ENCODE data around the gene SIRT2. TPM values are rescaled to one million over a fixed set of nuclear protein-coding genes. Genes with fewer than 3 reads are reported as not detected.
A peak's percentile ranks its signal among the peaks of the same experiment; 100 is the strongest.

The SIRT2 gene
- total RNA-seq, 1 donor from 2014 or later, result 28.3 TPM

GRCh38 chr19:38839816-38840582 is 59.4 kb downstream of the SIRT2 start:
- H3K36me3 Mint-ChIP-seq (ENCODE audit: low read depth), result peaks cover 73% of the 10 kb centered on the region
- peaks cover 52% of the 10 kb centered on the region for H3K4me1 Mint-ChIP-seq (ENCODE audit: low read depth)
- no peak overlapping the region for H3K4me3 Mint-ChIP-seq
- no peaks in the 10 kb centered on the region for H3K27me3 Mint-ChIP-seq (ENCODE audit: insufficient read depth)
- DNase-seq (ENCODE audit: low spot score), result no peak
- H3K27ac Mint-ChIP-seq, result no peak overlapping the region
- H3K9me3 Mint-ChIP-seq, result no peaks in the 10 kb centered on the region
- intact Hi-C loops (cut with micrococcal nuclease), result no loop called here

DNA sequence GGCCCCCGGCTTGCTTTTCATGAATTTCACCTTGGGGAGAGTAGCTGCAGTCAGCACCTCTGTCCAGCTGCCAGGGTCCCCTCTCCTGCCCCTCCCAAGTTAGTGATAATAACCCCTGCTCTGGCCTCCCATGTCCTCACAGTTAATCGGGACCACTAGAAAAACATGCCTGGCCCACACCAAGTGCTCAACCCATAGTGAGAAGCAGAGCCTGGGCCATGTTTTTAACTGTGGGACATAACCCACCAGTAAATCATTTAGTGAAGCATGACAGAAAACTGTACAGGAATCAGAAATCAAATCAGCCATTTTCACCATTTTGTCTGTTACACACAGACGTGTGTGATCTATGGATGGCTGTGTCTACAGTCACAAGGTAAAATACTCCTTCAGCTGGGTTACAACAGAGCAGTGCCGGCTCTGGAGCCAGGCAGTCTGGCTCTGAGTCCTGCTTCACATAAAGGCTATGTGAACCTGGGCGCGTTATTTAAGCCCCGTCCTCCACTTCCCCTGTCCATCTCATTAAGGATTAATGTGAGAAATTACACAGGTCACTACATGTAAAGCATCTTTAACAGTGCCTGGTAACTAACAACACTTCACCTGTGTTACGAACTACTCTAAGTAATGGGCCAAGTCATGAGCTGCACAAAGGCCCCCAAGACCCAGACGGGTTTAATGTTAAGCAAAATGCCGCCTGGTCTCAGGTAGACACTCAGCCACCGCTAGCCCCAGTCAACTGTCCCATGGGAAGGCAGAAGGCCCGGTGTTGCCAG is 60.2 kb downstream of the SIRT2 start:
- Mint-ChIP-seq H3K36me3 (ENCODE audit: low read depth) (peaks cover 67% of the 10 kb centered on the region), H3K4me3 (peak overlapping the region; percentile 49), H3K27ac (peak overlapping the region; percentile 74), H3K4me1 (ENCODE audit: low read depth) (peaks cover 46% of the 10 kb centered on the region), H3K27me3 (ENCODE audit: insufficient read depth) (no peaks in the 10 kb centered on the region), H3K9me3 (no peaks in the 10 kb centered on the region)
- no peak for DNase-seq (ENCODE audit: low spot score)
- intact Hi-C loops (cut with micrococcal nuclease), result no loop called here

DNA sequence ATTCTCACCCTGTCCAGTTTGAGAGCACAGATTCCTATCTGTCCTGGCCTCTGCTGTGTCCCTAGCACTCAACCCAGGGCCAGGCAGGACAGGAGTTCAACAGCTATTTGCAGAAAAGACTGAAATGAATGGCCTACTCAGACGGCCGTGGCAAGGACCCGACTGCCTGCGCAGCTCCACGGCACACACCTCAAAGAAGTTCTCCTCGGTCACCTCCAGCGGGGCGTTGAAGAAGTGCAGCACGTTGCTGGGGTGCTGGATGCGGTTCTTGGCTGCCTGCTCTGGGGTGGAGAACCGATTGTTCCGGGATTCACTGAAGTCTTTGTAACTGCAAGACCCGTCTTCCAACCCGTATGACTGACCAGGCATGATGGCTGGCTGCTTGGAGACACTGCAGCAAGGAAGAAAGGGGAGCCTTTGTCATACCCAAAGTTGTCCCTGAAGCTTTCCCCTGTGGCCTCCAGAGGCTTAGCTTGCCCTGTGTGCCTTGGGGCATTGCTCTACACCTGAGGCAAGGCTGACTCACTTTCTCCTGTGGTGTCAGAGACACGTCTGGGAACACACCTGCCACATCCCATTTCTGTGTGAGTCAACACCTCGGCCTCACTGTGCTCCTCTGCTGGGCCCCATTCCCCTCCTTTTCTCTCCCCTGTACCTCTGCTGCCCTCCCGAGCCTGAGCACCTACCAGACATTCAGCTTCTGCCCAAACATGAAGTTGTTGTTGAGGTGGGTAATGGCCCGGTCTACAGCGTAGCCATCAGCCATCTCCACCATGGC is 61.0 kb downstream of the SIRT2 start:
- Mint-ChIP-seq H3K4me3 (peak overlapping the region; percentile 49), H3K36me3 (ENCODE audit: low read depth) (peaks cover 59% of the 10 kb centered on the region), H3K27ac (peak overlapping the region; percentile 74), H3K9me3 (no peaks in the 10 kb centered on the region), H3K4me1 (ENCODE audit: low read depth) (peaks cover 38% of the 10 kb centered on the region), H3K27me3 (ENCODE audit: insufficient read depth) (no peaks in the 10 kb centered on the region)
- DNase-seq (ENCODE audit: low spot score), result no peak
- intact Hi-C loops (cut with micrococcal nuclease), result no loop called here

- Mint-ChIP-seq H3K9me3 (no peaks in the 10 kb centered on the region), H3K27me3 (ENCODE audit: insufficient read depth) (no peaks in the 10 kb centered on the region), H3K36me3 (ENCODE audit: low read depth) (peaks cover 54% of the 10 kb centered on the region), H3K27ac (no peak overlapping the region), H3K4me1 (ENCODE audit: low read depth) (peaks cover 33% of the 10 kb centered on the region), H3K4me3 (no peak overlapping the region)
- DNase-seq (ENCODE audit: low spot score), result no peak
- intact Hi-C loops (cut with micrococcal nuclease), result no loop called here
Observed at GRCh38 chr19:38837656-38838121, 61.7 kb downstream of the SIRT2 start.

GRCh38 chr19:38836983-38837626 is 62.3 kb downstream of the SIRT2 start:
- intact Hi-C loops (cut with micrococcal nuclease), result no loop called here
- H3K9me3 Mint-ChIP-seq, result no peaks in the 10 kb centered on the region
- peaks cover 30% of the 10 kb centered on the region for H3K4me1 Mint-ChIP-seq (ENCODE audit: low read depth)
- H3K36me3 Mint-ChIP-seq (ENCODE audit: low read depth), result peaks cover 49% of the 10 kb centered on the region
- peak overlapping the region; percentile 31 for H3K27ac Mint-ChIP-seq
- DNase-seq (ENCODE audit: low spot score), result no peak
- H3K27me3 Mint-ChIP-seq (ENCODE audit: insufficient read depth), result no peaks in the 10 kb centered on the region
- H3K4me3 Mint-ChIP-seq, result no peak overlapping the region

DNA sequence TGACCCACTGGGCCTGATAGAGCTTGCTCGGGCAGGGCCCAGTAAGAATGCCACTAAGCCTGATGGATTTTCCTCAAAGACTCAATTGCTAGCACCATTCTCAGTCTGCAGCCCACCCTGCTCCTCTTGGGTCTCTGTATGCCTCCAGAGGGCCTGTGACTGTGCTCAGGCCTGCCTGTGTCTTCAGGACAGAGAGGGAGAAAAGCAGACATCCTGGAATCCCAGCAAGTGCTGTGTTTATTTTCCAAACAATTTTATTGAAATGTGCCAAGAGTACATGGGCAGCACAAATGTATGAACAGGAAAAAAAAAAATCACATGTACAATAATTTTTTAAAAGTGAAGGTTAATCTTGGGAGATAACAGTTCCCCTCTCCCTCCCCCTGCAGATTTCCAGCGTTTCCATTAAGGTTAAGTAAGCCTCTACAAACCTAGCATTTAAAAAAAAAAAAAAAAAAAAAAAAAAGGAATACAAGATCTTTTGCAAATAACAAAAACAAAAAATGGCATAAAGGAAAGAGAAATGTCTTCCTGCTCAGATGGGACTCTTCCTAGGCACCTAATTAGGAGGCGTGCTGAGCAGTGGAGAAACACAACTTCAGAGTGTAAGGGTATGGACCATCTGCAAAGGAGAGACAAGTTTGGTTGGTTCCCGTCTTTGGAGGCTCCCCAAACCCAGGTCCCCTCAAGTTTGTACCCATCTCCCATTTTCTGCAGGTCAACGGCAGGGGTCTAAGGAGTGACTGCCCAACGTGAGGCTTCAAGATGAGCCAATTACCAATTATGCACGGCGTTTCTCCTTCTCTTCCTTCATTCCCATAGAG is 63.0 kb downstream of the SIRT2 start:
- intact Hi-C loops (cut with micrococcal nuclease), result no loop called here
- no peak overlapping the region for H3K4me3 Mint-ChIP-seq
- no peaks in the 10 kb centered on the region for H3K9me3 Mint-ChIP-seq
- no peak overlapping the region for H3K27ac Mint-ChIP-seq
- DNase-seq (ENCODE audit: low spot score), result no peak
- H3K36me3 Mint-ChIP-seq (ENCODE audit: low read depth), result peaks cover 45% of the 10 kb centered on the region
- H3K4me1 Mint-ChIP-seq (ENCODE audit: low read depth), result peaks cover 28% of the 10 kb centered on the region
- H3K27me3 Mint-ChIP-seq (ENCODE audit: insufficient read depth), result no peaks in the 10 kb centered on the region

DNA sequence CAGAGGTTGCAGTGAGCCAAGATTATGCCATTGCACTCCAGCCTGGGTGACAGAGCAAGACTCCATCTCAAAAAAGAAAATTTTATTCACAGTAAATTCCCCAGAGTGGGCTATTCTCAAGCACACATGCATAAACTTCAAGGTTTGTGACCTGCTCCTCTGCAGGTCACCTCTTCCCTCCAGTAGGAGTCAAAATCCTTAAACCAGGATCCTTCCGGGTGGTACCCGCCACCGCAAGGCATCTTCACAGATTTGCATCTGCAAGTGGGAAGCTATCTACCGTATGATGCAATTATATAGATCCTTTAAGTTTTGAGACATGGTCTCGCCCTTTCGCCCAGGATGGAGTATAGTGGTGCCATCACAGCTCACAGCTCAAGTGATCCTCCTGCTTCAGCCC is 64.8 kb downstream of the SIRT2 start:
- no peak overlapping the region for H3K27ac Mint-ChIP-seq
- H3K36me3 Mint-ChIP-seq (ENCODE audit: low read depth), result peaks cover 39% of the 10 kb centered on the region
- no peaks in the 10 kb centered on the region for H3K9me3 Mint-ChIP-seq
- H3K27me3 Mint-ChIP-seq (ENCODE audit: insufficient read depth), result no peaks in the 10 kb centered on the region
- DNase-seq (ENCODE audit: low spot score), result no peak
- H3K4me1 Mint-ChIP-seq (ENCODE audit: low read depth), result peaks cover 35% of the 10 kb centered on the region
- H3K4me3 Mint-ChIP-seq, result no peak overlapping the region
- intact Hi-C loops (cut with micrococcal nuclease), result loop anchor here (5.0 kb wide), 1 partner anchor 42 kb away; no protein-coding TSS in a partner anchor

DNA sequence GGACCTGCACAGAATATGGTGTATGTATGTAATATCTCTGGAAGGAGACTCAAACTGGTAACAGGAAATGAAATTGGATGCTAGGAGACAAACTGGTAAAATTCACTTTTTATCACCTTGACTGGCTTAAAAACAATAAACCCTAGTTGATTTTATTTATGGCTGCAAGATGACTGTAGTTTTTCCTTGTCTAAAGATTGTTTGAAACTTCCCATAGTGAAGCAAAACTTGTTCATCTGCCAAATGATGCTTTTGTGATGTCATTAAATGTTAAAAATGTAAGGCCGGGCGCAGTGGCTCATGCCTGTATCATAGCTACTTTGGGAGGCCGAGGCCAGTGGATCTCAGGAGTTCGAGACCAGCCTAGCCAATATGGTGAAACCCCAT is 65.3 kb downstream of the SIRT2 start:
- no peak for DNase-seq (ENCODE audit: low spot score)
- Mint-ChIP-seq H3K4me3 (no peak overlapping the region), H3K9me3 (no peaks in the 10 kb centered on the region), H3K36me3 (ENCODE audit: low read depth) (peaks cover 35% of the 10 kb centered on the region), H3K27me3 (ENCODE audit: insufficient read depth) (no peaks in the 10 kb centered on the region), H3K27ac (peak overlapping the region; percentile 44), H3K4me1 (ENCODE audit: low read depth) (peaks cover 30% of the 10 kb centered on the region)
- intact Hi-C loops (cut with micrococcal nuclease), result loop anchor here (5.0 kb wide), 1 partner anchor 42 kb away; no protein-coding TSS in a partner anchor

DNA sequence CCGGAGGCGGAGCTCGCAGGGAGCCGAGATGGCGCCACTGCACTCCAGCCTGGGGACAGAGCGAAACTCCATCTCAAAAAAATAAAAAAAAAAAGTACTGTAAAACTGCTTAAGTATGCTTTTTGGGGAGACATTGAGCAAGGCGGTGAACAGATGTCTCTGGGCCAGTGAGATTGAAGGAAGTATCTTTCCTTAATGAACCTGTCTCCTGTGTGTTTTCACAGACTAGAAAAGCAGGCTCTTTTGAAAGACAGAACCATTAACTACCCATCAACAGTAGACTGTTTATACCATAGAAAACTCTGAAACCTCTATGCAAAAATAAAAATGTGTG is 66.4 kb downstream of the SIRT2 start:
- Mint-ChIP-seq H3K4me1 (ENCODE audit: low read depth) (peaks cover 22% of the 10 kb centered on the region), H3K4me3 (no peak overlapping the region), H3K36me3 (ENCODE audit: low read depth) (peaks cover 31% of the 10 kb centered on the region), H3K9me3 (no peaks in the 10 kb centered on the region), H3K27me3 (ENCODE audit: insufficient read depth) (no peaks in the 10 kb centered on the region), H3K27ac (peak overlapping the region; percentile 9)
- DNase-seq (ENCODE audit: low spot score), result no peak
- intact Hi-C loops (cut with micrococcal nuclease), result loop anchor here (5.0 kb wide), 1 partner anchor 41 kb away; no protein-coding TSS in a partner anchor

GRCh38 chr19:38831142-38831605 is 68.2 kb downstream of the SIRT2 start:
- peaks cover 22% of the 10 kb centered on the region for H3K4me1 Mint-ChIP-seq (ENCODE audit: low read depth)
- H3K36me3 Mint-ChIP-seq (ENCODE audit: low read depth), result peaks cover 23% of the 10 kb centered on the region
- peak overlapping the region; percentile 89 for H3K4me3 Mint-ChIP-seq
- H3K27ac Mint-ChIP-seq, result peak overlapping the region; percentile 95
- no peaks in the 10 kb centered on the region for H3K9me3 Mint-ChIP-seq
- DNase-seq (ENCODE audit: low spot score), result no peak
- no peaks in the 10 kb centered on the region for H3K27me3 Mint-ChIP-seq (ENCODE audit: insufficient read depth)
- intact Hi-C loops (cut with micrococcal nuclease), result loop anchor here (1.0 to 5.0 kb wide), 10 partner anchors 11 to 495 kb away; partner anchors contain the start of genes ACTN4, MRPS12, NFKBIB and SARS2

DNA sequence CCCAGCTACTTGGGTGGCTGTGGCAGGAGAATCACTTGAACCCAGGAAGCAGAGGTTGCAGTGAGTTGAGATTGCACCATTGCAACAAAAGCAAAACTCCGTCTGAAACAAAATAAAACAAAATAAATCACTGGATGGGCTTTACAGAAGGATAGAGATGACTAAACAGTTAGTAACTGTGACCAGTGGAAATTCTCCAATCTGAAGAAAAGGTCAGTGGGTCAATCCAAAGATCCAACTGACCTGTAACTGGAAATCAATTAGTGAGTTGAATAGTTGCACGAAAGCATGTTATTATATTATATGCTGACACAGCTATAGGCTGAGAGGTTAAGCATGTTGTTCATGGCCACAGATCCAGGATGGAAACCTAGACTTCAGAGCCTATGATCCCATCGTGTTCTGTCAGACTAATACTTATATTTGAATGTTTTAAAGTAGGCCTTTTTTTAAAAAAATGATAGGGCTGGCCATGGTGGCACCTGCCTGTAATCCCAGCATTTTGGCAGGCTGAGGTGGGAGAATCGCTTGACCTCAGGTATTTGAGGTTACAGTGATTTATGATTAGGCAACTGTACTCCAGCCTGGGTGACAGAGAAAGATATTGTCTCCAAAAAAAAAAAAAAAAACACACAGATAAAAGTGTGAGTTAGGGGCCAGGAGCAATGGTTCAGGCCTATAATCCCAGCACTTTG is 69.2 kb downstream of the SIRT2 start:
- peaks cover 22% of the 10 kb centered on the region for H3K36me3 Mint-ChIP-seq (ENCODE audit: low read depth)
- H3K4me1 Mint-ChIP-seq (ENCODE audit: low read depth), result peaks cover 22% of the 10 kb centered on the region
- peak overlapping the region; percentile 23 for H3K27ac Mint-ChIP-seq
- DNase-seq (ENCODE audit: low spot score), result no peak
- intact Hi-C loops (cut with micrococcal nuclease), result loop anchor here (2.0 to 5.0 kb wide), 3 partner anchors 38 to 101 kb away; no protein-coding TSS in a partner anchor
- H3K4me3 Mint-ChIP-seq, result peak overlapping the region; percentile 89
- no peaks in the 10 kb centered on the region for H3K9me3 Mint-ChIP-seq
- no peaks in the 10 kb centered on the region for H3K27me3 Mint-ChIP-seq (ENCODE audit: insufficient read depth)

Measured in activated T-helper 1 cell treated with anti-CD3 and anti-CD28 coated beads, Interleukin-12 subunit alpha, Interleukin-12 subunit beta, Interleukin-2, Interleukin-4 antibody, amounts not matched to agents 30 ng/mL and 10 ng/mL and 1 ng/mL, durations not matched to agents 14 hours and 24 hours and 36 hours (primary cell).